ENCODE measurements around the gene CDK6.

GRCh38 chr7:92717623-92717992 is 118.8 kb downstream of the CDK6 start:
- no peak for TF ChIP-seq EP300 (IDR thresholded peaks at IDR 0.05; ENCODE audit: borderline replicate concordance in 1 of 2, low read depth in 2 of 2, low read length in 2 of 2)
- no peak for TF ChIP-seq ATF2 (IDR thresholded peaks at IDR 0.05; ENCODE audit: low read length)

All from H1 (cell line).